ENCODE results near the gene ACYP1.

The ACYP1 gene

GRCh38 chr14:75042035-75042434 lies 21.8 kb downstream of the ACYP1 start:
- Mint-ChIP-seq H3K4me3 (no peak overlapping the region), H3K27ac (no peak overlapping the region), H3K27me3 (no peaks in the 10 kb centered on the region), H3K9me3 (no peaks in the 10 kb centered on the region), H3K4me1 (peaks cover 7% of the 10 kb centered on the region), H3K36me3 (peaks cover 12% of the 10 kb centered on the region)
- CTCF ChIA-PET: interaction anchor here (0.9 kb wide), 1 partner anchor 96 kb away, joined by 3 read pairs; no protein-coding TSS in a partner anchor
- no peak for DNase-seq

- Mint-ChIP-seq H3K27me3 (no peaks in the 10 kb centered on the region), H3K27ac (no peak overlapping the region), H3K4me1 (peaks cover 7% of the 10 kb centered on the region), H3K4me3 (no peak overlapping the region), H3K36me3 (peaks cover 13% of the 10 kb centered on the region), H3K9me3 (no peaks in the 10 kb centered on the region)
- DNase-seq: no peak
- CTCF ChIA-PET: interaction anchor here (0.9 kb wide), 1 partner anchor 96 kb away, joined by 3 read pairs; no protein-coding TSS in a partner anchor
Observed at GRCh38 chr14:75041613-75042012, 22.2 kb downstream of the ACYP1 start.

DNA sequence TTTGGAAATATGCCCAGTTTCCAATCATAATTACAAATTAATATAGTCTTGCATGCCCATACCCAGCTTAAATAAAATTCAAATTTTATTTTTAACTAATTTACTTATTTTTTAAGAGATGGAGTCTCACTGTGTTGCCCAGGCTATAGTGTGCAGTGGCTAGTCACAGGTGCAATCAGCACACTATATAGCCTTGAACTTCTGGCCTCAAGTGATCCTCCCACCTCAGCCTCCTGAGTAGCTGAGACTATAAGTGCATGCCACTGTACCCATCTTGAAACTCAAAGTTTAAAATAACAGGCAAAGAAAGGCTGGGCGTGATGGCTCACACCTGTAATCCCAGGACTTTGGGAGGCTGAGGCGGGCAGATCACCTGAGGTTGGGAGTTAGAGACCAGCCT lies 22.9 kb downstream of the ACYP1 start:
- Mint-ChIP-seq H3K27ac (no peak overlapping the region), H3K9me3 (no peaks in the 10 kb centered on the region), H3K4me1 (peaks cover 7% of the 10 kb centered on the region), H3K27me3 (no peaks in the 10 kb centered on the region), H3K4me3 (no peak overlapping the region), H3K36me3 (peaks cover 10% of the 10 kb centered on the region)
- CTCF ChIA-PET: no interaction called here
- no peak for DNase-seq

- H3K4me1 Mint-ChIP-seq: peaks cover 7% of the 10 kb centered on the region
- peaks cover 10% of the 10 kb centered on the region for H3K36me3 Mint-ChIP-seq
- H3K27ac Mint-ChIP-seq: no peak overlapping the region
- no peak overlapping the region for H3K4me3 Mint-ChIP-seq
- H3K9me3 Mint-ChIP-seq: no peaks in the 10 kb centered on the region
- DNase-seq: no peak
- CTCF ChIA-PET: no interaction called here
- H3K27me3 Mint-ChIP-seq: no peaks in the 10 kb centered on the region
Observed at GRCh38 chr14:75040507-75040906, 23.3 kb downstream of the ACYP1 start.

DNA sequence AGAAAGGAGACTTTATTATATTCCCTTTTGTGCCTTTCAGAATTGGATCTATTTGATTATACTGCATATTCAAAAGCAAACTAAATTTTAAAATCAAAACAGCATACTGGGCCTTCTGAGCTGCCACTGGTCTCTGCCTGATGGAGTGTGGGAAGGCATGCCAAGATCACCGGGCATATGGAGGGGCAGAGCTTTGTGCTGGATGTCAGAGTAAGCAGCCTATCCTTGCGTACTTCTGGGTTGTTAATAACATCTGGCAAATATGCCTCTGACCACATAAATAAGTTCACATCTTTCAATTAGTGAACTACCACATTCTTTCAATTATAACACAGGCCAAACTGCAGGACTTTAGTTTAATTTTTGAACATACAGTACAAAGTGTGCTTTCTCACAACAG lies 30.9 kb downstream of the ACYP1 start:
- no peak for DNase-seq
- CTCF ChIA-PET: no interaction called here
- no peaks in the 10 kb centered on the region for H3K9me3 Mint-ChIP-seq
- no peaks in the 10 kb centered on the region for H3K4me1 Mint-ChIP-seq
- no peaks in the 10 kb centered on the region for H3K27me3 Mint-ChIP-seq
- H3K27ac Mint-ChIP-seq: no peak overlapping the region
- no peak overlapping the region for H3K4me3 Mint-ChIP-seq
- peaks cover 15% of the 10 kb centered on the region for H3K36me3 Mint-ChIP-seq

DNA sequence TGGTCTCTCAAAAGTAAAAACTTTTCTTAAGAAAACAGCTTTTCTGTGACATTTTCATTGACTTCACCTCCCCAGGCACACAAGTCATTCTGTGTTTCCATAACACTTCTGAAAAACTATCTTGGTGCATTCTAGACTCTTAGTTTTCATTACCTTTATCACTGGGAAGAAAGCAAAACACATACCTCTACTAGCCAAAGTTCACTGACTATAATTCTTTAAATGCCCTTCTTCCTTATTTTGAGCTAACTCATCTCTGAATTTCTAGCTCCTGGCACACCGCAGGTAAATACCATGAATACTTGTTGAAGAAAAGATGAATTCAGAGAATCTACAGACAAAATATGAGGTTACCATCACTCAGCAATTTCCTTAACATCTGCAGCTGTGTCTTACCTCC lies 33.7 kb downstream of the ACYP1 start:
- Mint-ChIP-seq H3K4me1 (no peaks in the 10 kb centered on the region), H3K27ac (no peak overlapping the region), H3K27me3 (no peaks in the 10 kb centered on the region), H3K4me3 (no peak overlapping the region), H3K9me3 (no peaks in the 10 kb centered on the region), H3K36me3 (peaks cover 13% of the 10 kb centered on the region)
- CTCF ChIA-PET: no interaction called here
- DNase-seq: no peak

DNA sequence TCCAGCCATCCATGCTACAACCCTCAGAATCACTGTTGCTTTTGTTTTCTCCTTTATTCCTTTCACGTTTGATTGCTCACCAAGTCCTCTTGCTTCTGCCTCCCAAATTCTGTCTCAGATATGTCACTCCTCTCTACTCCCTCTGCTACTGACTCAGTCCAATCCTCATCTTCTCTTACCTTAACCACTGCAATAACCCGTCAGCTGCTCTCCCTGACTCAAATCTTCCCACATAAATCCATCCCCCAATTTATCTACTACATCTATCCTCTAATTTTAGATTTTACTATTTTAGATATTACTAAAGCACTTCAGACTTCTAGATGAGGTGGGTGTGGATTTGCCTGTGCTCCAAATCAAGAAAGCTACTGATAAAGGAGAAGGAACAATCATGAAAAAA lies 37.9 kb downstream of the ACYP1 start:
- Mint-ChIP-seq H3K27me3 (no peaks in the 10 kb centered on the region), H3K27ac (no peak overlapping the region), H3K9me3 (no peaks in the 10 kb centered on the region), H3K4me3 (no peak overlapping the region), H3K4me1 (no peaks in the 10 kb centered on the region), H3K36me3 (peaks cover 11% of the 10 kb centered on the region)
- CTCF ChIA-PET: interaction anchor here (1.2 kb wide), 1 partner anchor 79 kb away, joined by 4 read pairs; no protein-coding TSS in a partner anchor
- no peak for DNase-seq

DNA sequence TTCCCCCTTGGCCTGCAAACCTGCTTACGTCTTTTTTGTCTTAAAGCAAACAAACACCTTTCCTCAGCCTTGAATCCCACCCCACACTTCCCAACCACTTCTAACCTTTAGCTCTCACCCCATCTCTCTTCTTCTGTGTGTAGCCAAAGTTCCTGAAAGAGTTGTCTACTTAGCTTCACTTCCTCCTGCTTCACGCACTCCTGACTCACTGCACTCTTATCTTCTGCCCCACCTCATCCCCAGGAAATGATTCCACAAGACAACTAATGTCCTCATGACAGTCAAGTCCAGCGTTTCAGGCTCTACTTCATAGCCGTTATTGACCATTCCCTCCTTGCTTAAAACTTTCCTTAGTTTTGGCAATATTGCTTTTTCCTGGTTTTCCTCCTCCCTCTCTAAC lies 38.7 kb downstream of the ACYP1 start:
- DNase-seq: no peak
- H3K4me3 Mint-ChIP-seq: no peak overlapping the region
- H3K9me3 Mint-ChIP-seq: no peaks in the 10 kb centered on the region
- no peak overlapping the region for H3K27ac Mint-ChIP-seq
- H3K27me3 Mint-ChIP-seq: no peaks in the 10 kb centered on the region
- CTCF ChIA-PET: no interaction called here
- no peaks in the 10 kb centered on the region for H3K4me1 Mint-ChIP-seq
- peaks cover 9% of the 10 kb centered on the region for H3K36me3 Mint-ChIP-seq

DNA sequence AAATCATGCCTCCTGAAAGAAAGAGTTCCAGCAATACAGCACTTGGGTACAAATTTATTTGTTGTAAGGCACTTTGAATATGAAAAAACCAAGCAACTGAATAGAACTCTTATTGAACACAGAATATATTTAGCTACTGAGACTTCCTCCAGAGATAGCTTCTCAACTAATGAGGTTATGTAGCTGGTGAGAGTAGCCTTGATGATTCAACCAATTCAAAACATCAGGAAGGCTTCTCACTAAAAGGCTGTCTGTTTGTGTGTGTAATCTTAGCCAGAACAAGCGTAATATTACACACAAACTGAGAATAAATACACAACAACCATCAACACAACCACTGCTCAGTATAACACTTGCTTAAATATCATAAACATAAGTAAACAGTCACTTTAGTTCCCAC lies 40.7 kb downstream of the ACYP1 start:
- Mint-ChIP-seq H3K4me1 (no peaks in the 10 kb centered on the region), H3K4me3 (no peak overlapping the region), H3K36me3 (peaks cover 16% of the 10 kb centered on the region), H3K27ac (no peak overlapping the region), H3K27me3 (no peaks in the 10 kb centered on the region), H3K9me3 (no peaks in the 10 kb centered on the region)
- CTCF ChIA-PET: interaction anchor here (1.3 to 1.6 kb wide), 2 partner anchors 9 to 75 kb away, joined by 4 to 6 read pairs; no protein-coding TSS in a partner anchor
- no peak for DNase-seq

GRCh38 chr14:75022655-75023054 lies 41.2 kb downstream of the ACYP1 start:
- Mint-ChIP-seq H3K9me3 (no peaks in the 10 kb centered on the region), H3K36me3 (peaks cover 15% of the 10 kb centered on the region), H3K4me1 (no peaks in the 10 kb centered on the region), H3K4me3 (no peak overlapping the region), H3K27me3 (no peaks in the 10 kb centered on the region), H3K27ac (no peak overlapping the region)
- DNase-seq: no peak
- CTCF ChIA-PET: interaction anchor here (1.3 to 1.6 kb wide), 2 partner anchors 8 to 75 kb away, joined by 4 to 6 read pairs; no protein-coding TSS in a partner anchor

DNA sequence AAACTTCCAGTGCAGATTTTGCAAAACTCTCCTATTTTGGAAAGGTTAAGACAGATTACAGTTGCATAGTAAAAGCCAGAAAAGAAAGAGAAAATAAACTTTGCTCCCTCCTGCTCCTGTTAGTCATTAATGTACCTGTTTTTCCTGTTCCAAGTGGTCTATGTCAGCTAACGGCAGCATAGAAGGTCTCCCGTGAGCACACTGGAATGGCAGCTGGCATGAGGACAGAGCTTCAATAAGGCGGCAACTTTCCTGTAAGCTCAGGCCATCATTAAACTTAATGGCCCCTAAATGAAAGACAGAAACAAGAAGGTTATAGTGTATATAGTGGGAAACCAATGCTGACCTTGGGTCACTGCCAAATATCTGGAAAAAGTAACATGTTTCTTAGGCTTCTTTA lies 45.1 kb downstream of the ACYP1 start:
- Mint-ChIP-seq H3K27ac (no peak overlapping the region), H3K4me1 (no peaks in the 10 kb centered on the region), H3K27me3 (no peaks in the 10 kb centered on the region), H3K9me3 (no peaks in the 10 kb centered on the region), H3K4me3 (no peak overlapping the region), H3K36me3 (peaks cover 30% of the 10 kb centered on the region)
- no peak for DNase-seq
- CTCF ChIA-PET: no interaction called here

GRCh38 chr14:75016815-75017214 lies 47.0 kb downstream of the ACYP1 start:
- peaks cover 31% of the 10 kb centered on the region for H3K36me3 Mint-ChIP-seq
- H3K9me3 Mint-ChIP-seq: no peaks in the 10 kb centered on the region
- H3K4me3 Mint-ChIP-seq: no peak overlapping the region
- DNase-seq: no peak
- no peaks in the 10 kb centered on the region for H3K27me3 Mint-ChIP-seq
- H3K27ac Mint-ChIP-seq: no peak overlapping the region
- CTCF ChIA-PET: no interaction called here
- peaks cover under 1% of the 10 kb centered on the region for H3K4me1 Mint-ChIP-seq

- H3K9me3 Mint-ChIP-seq: no peaks in the 10 kb centered on the region
- no peak for DNase-seq
- H3K4me1 Mint-ChIP-seq: peaks cover 9% of the 10 kb centered on the region
- H3K4me3 Mint-ChIP-seq: no peak overlapping the region
- no peak overlapping the region for H3K27ac Mint-ChIP-seq
- H3K27me3 Mint-ChIP-seq: no peaks in the 10 kb centered on the region
- CTCF ChIA-PET: interaction anchor here (0.7 kb wide), 1 partner anchor 73 kb away, joined by 3 read pairs; no protein-coding TSS in a partner anchor
- peaks cover 31% of the 10 kb centered on the region for H3K36me3 Mint-ChIP-seq
Observed at GRCh38 chr14:75015496-75015895, 48.3 kb downstream of the ACYP1 start.

- Mint-ChIP-seq H3K4me3 (no peak overlapping the region), H3K27ac (no peak overlapping the region), H3K27me3 (no peaks in the 10 kb centered on the region), H3K4me1 (peaks cover 9% of the 10 kb centered on the region), H3K36me3 (peaks cover 36% of the 10 kb centered on the region), H3K9me3 (no peaks in the 10 kb centered on the region)
- CTCF ChIA-PET: interaction anchor here (2.0 kb wide), 1 partner anchor 75 kb away, joined by 6 read pairs; no protein-coding TSS in a partner anchor
- no peak for DNase-seq
Observed at GRCh38 chr14:75013290-75013689, 50.5 kb downstream of the ACYP1 start.

DNA sequence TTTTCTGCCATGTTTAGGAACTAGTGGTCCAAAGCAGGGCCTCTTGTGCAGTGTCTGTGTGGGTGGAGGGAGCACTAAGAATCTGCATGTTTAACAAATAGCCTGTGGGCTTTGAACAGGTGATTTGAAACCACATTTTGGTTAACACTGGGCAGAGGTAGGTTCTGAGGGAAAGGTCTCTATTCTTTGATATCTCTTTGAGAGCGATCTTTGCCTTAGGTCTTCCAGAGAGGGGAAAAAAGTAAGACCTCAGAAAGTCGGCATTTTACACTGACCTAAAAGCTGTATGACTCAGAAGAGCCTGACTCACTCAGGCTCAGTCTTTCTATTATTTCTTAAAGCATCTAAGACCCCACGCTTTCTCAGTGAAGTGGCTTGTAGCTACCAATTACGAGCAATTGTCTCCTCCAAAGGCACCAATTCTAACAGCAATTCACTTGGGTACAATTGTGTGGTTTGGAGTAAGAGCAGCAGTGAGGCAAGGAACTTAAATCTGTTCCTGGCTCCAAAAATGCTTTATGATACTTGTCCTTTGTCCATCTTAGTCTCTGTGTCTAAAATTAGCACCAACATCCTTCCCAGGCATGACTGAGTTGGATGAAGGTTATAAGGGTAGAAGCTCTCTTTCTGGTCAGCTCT lies 52.3 kb downstream of the ACYP1 start:
- Mint-ChIP-seq H3K4me3 (no peak overlapping the region), H3K36me3 (peaks cover 53% of the 10 kb centered on the region), H3K27me3 (no peaks in the 10 kb centered on the region), H3K9me3 (no peaks in the 10 kb centered on the region), H3K4me1 (peaks cover 19% of the 10 kb centered on the region), H3K27ac (no peak overlapping the region)
- CTCF ChIA-PET: interaction anchor here (1.4 to 2.0 kb wide), 2 partner anchors 77 to 106 kb away, joined by 4 to 6 read pairs; no protein-coding TSS in a partner anchor
- DNase-seq: no peak
